Adrenal gland (tissue), 12 donors: Measurements from ENCODE around the gene ANO2. TPM values are rescaled to one million over a fixed set of nuclear protein-coding genes. Genes with fewer than 3 reads are reported as not detected.

Source experiments
- DNase-seq, 7 donors: peaks; one replicate each; pipeline ENCODE4 v3.0.0-alpha.2; 2019 to 2020
- H3K27ac ChIP-seq, 5 donors: fragments of 200-600 bp; sonication (generic) in 4 of 5; 1 replicate in 3 of 5; 2 replicates in 2 of 5; pipeline versions ENCODE4 v1.5.1 to v1.8.0; 2016 to 2020; ENCODE audit warnings: mild to moderate bottlenecking in 1 of 5
- H3K27me3 ChIP-seq: fragments of 200-600 bp; 2 replicates; pipeline ENCODE4 v1.8.0; 2021
- H3K36me3 ChIP-seq, 2 donors: fragments of 200-600 bp; replicated peaks in 1 of 2; 1 replicate in 1 of 2; 2 replicates in 1 of 2; pipeline versions ENCODE4 v1.5.1 to v1.8.0; 2018 to 2022
- H3K4me1 ChIP-seq, 2 donors: fragments of 200-600 bp; replicated peaks in 1 of 2; 1 replicate in 1 of 2; 2 replicates in 1 of 2; pipeline versions ENCODE4 v1.5.1 to v1.8.0; 2018 to 2021
- H3K4me3 ChIP-seq, 4 donors: fragments of 200-600 bp; sonication (generic) in 3 of 4; one replicate each; pipeline ENCODE4 v1.5.1; 2016 to 2018
- H3K9me3 ChIP-seq, 3 donors: fragments of 200-600 bp; sonication (generic) in 1 of 3; replicated peaks in 1 of 3; 1 replicate in 2 of 3; 2 replicates in 1 of 3; pipeline versions ENCODE4 v1.5.1 to v1.8.0; 2016 to 2021
- POLR2A ChIP-seq, 2 donors: fragments of 450-650 bp; IDR thresholded peaks; one replicate each; pipeline ENCODE4 v1.6.1; 2017; ENCODE audit warnings: antibody characterized with exemption in 2 of 2, mild to moderate bottlenecking in 2 of 2, moderate library complexity in 1 of 2
- WGBS, 4 donors: extraction: QIAGEN DNeasy Blood & Tissue Kit in 2 of 4; methylation state at CpG; one replicate each; pipeline versions ENCODE4 v1.1.5 to v1.1.7; 2013 to 2017; 5-methylcytosine and 5-hydroxymethylcytosine counted together
- intact Hi-C, 2 donors: fragments of 100-400 bp; cut with DNase I; formaldehyde crosslinking; loops; one replicate each; pipeline versions ENCODE4 v1.14.1 to v1.15.0; 2022 to 2023
- polyA plus RNA-seq, 3 donors: library from polyadenylated mRNA; stranded (reverse); fragments of 200-250 nt in 2 of 3; fragments of 350-450 nt in 1 of 3; fragmentation: Illumina TruSeq in 1 of 3; extraction: RNeasy Lipid Tissue Mini Kit (QIAGEN cat#74804) in 1 of 3; gene quantifications; one replicate each; pipeline ENCODE4 v1.2.3, GENCODE V29; 2013 to 2014
- total RNA-seq, 9 donors: library from RNA; depleted of rRNA in 4 of 9; stranded (reverse); fragments of >200 nt in 4 of 9; fragments of 120-200 nt in 1 of 9; fragmentation: NEBNext Ultra II Directional in 1 of 9; extraction: Animal tissue kit (Norgen Biotek cat#: 25700) in 1 of 9; gene quantifications; one replicate each; pipeline versions ENCODE4 v1.1.0 to v1.2.4, GENCODE V29; 2013 to 2023
- TF ChIP-seq, protein P1 (sequence below), 6 experiments: fragments of 450-650 bp in 4 of 6; fragments of 200-600 bp in 2 of 6; sonication (generic) in 1 of 6; IDR thresholded peaks; 1 replicate in 5 of 6; 2 replicates in 1 of 6; pipeline versions ENCODE4 v1.5.1 to v1.8.0; 2016 to 2021; ENCODE audit warnings: antibody characterized with exemption in 6 of 6, mild to moderate bottlenecking in 2 of 6, moderate library complexity in 1 of 6
- donor health status: healthy with polysubstance abuse.
- donor health status: Bipolar disorder and iron deficiency.
- donor health status: DM: yes; HTN: yes; CAD: no.
- donor health status: DM: no; HTN: no; CAD: no.
- donor health status: DM: no; HTN: no; CAD: no.
- donor health status: DM: yes; HTN: yes; CAD: no.

ANO2 gene
- total and polyA plus RNA-seq, 12 donors: 0.17 to 1.8 (median 0.88) TPM; not detected in 1

DNA sequence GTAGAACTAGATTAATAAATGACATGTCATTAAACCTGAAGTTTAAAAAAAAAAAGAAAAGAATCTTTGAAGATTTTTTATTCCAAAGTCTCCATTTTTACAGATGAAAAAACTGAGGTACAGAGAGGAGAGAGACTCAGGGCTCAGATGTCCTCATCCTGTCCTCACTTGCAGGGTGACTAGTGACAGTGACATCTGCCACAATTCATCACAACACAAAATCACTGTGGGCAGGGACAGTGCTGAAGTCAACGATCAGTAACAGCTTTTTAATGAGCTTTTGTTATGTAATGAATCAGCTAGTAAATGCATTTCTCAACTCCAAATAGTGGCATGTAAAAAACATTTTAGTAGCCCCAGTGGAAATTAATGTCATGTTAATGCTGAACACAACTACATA, 374.6 kb downstream of the ANO2 start:
- TF ChIP-seq, protein P1, sequence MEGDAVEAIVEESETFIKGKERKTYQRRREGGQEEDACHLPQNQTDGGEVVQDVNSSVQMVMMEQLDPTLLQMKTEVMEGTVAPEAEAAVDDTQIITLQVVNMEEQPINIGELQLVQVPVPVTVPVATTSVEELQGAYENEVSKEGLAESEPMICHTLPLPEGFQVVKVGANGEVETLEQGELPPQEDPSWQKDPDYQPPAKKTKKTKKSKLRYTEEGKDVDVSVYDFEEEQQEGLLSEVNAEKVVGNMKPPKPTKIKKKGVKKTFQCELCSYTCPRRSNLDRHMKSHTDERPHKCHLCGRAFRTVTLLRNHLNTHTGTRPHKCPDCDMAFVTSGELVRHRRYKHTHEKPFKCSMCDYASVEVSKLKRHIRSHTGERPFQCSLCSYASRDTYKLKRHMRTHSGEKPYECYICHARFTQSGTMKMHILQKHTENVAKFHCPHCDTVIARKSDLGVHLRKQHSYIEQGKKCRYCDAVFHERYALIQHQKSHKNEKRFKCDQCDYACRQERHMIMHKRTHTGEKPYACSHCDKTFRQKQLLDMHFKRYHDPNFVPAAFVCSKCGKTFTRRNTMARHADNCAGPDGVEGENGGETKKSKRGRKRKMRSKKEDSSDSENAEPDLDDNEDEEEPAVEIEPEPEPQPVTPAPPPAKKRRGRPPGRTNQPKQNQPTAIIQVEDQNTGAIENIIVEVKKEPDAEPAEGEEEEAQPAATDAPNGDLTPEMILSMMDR (IDR thresholded peaks at IDR 0.05): no peak
- TF ChIP-seq POLR2A (IDR thresholded peaks at IDR 0.05): no peak
- Histone ChIP-seq H3K9me3 (no peaks in the 10 kb centered on the region), H3K27me3 (peaks cover 5% of the 10 kb centered on the region), H3K36me3 (no peaks in the 10 kb centered on the region), H3K4me3 (no peak overlapping the region), H3K4me1 (no peaks in the 10 kb centered on the region), H3K27ac (no peak overlapping the region)
- WGBS, 4 donors: 20 to 30% (median 26%) methylated on average over 1 of the region's 1 CpG
- no peak for DNase-seq
- intact Hi-C loops: no loop called here

DNA sequence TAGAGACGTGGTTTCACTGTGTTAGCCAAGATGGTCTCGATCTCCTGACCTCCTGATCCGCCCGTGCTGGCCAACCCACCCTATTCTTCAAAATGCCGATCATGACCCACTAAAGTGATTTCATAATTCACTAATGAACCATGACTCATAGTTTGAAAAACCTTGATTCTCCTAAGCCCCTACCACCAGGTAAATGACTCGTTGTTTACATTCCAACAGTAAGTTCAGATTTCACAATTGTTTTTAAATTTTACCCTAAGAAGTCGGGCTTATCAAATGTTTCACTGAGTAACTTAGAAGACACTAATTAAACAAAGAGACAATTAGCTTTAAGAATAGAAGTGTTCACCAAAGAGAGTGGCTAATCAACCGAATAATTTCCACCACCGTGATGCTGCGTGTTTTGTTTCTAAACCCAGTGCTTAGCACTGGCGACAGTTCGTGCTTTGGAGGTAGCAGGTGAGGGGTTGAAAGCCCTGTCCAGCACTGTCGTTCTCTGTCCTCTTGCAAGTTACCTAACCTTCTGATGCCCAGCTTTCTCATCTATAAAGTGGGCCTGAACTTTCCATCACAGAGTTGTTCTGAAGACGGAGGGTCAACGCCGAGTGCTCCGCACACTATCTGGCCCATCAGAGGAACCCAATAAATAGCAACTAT, 376.6 kb downstream of the ANO2 start:
- no peak for DNase-seq
- Histone ChIP-seq H3K36me3 (no peaks in the 10 kb centered on the region), H3K4me3 (no peak overlapping the region), H3K9me3 (no peaks in the 10 kb centered on the region), H3K27me3 (peaks cover 5% of the 10 kb centered on the region), H3K27ac (no peak overlapping the region), H3K4me1 (no peaks in the 10 kb centered on the region)
- TF ChIP-seq, protein P1 (IDR thresholded peaks at IDR 0.05): no peak
- no peak for TF ChIP-seq POLR2A (IDR thresholded peaks at IDR 0.05)
- intact Hi-C loops: no loop called here
- WGBS, 4 donors: 67 to 80% (median 73%) methylated on average over 17 of the region's 17 CpGs

DNA sequence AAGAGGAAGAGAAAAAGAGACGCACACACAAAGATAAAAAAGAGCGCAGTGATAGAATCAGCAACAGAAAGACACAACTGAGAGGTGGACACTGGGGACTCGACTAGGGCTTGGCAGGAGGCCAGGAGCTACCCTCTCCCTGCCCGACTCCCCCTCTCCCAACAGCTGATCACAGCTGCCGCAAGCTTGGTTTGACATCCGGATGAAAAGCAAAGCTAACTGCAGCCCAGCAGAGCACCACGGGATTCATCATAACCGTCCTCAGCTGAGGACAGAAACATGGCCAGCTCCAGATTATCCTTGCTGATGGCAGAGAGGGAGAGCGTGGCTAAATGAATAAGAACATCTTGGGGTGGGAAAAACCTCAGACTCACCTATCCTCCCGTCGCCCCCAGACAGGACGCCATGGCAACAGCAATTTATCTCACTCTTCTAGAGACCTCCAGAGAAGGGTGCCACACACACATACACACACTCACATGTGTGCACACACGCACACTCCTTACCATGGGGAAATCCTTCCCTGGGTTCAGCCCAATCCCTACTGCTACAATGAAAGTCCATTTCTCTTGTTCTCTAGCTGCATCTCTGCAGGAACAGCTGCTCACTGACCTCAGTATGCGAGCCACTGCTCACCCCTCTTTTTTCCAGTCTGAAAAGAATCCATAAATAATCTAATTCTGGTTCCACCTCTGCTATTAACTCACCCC, 377.9 kb downstream of the ANO2 start:
- Histone ChIP-seq H3K36me3 (no peaks in the 10 kb centered on the region), H3K27ac (no peak overlapping the region), H3K9me3 (no peaks in the 10 kb centered on the region), H3K27me3 (peaks cover 5% of the 10 kb centered on the region), H3K4me3 (no peak overlapping the region), H3K4me1 (no peaks in the 10 kb centered on the region)
- DNase-seq: no peak
- 29 to 33% (median 30%) methylated on average over 13 to 14 of the region's 14 CpGs for WGBS, 4 donors
- intact Hi-C loops: no loop called here
- no peak for TF ChIP-seq POLR2A (IDR thresholded peaks at IDR 0.05)
- TF ChIP-seq, protein P1 (IDR thresholded peaks at IDR 0.05): no peak

DNA sequence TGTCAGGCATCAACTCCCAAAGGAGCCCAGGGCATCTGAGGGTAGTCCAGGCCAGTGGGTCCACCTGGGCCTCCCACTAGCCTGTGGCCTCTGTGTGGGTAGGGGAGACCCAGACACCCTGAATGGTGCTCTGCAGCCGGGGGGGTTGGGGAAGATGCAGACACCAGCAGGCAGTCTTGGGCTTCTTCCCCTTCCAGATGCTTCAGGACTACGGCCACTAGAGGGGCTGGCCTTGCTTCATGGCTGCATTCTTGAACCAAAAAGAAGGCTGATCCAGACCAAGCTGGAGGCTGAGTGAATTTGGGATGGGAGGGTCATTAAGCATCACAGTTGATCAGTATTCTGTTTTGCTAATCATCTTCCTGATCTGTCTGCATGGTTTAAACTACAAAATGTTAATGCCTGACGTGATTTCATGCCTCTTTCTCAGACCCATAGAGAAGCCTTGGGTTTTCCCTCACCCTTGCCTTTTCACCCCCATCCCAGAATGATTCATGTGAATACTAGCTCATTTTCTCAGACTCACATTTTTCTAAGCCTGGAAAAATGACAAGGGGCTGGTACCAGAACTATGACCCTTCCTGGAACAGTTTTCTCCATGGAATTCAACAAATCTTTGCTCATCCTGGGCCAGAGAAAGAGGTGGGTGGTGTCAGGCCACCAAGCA, 379.0 kb downstream of the ANO2 start:
- whole genome bisulfite sequencing, 4 donors: 59 to 68% (median 61%) methylated on average over 2 to 3 of the region's 3 CpGs
- DNase-seq: no peak
- intact Hi-C loops: no loop called here
- no peaks in the 10 kb centered on the region for H3K4me1 ChIP-seq
- H3K4me3 ChIP-seq: no peak overlapping the region
- H3K27ac ChIP-seq: no peak overlapping the region
- TF ChIP-seq POLR2A (IDR thresholded peaks at IDR 0.05): no peak
- TF ChIP-seq, protein P1 (IDR thresholded peaks at IDR 0.05): no peak
- H3K36me3 ChIP-seq: no peaks in the 10 kb centered on the region
- peaks cover 5% of the 10 kb centered on the region for H3K27me3 ChIP-seq
- H3K9me3 ChIP-seq: no peaks in the 10 kb centered on the region
